DOHH2 (cell line): ENCODE measurements around the gene ITPK1.

ENCODE experiments used
- EZH2phosphoT487 ChIP-seq: fragments of 200-600 bp; sonication (generic); IDR thresholded peaks from 2 replicates; pipeline ENCODE4 v1.6.1; 2017; ENCODE audit warnings: borderline replicate concordance, mild to moderate bottlenecking, antibody characterized with exemption, low read length, moderate library complexity, mixed read lengths
- TF ChIP-seq, protein P1 (sequence below): fragments of 200-600 bp; sonication (generic); IDR thresholded peaks from one replicate; pipeline ENCODE4 v1.5.1; 2014; ENCODE audit warnings: antibody characterized with exemption, mild to moderate bottlenecking, low read depth, low read length; ENCODE audit not compliant: poor library complexity, severe bottlenecking

DNA sequence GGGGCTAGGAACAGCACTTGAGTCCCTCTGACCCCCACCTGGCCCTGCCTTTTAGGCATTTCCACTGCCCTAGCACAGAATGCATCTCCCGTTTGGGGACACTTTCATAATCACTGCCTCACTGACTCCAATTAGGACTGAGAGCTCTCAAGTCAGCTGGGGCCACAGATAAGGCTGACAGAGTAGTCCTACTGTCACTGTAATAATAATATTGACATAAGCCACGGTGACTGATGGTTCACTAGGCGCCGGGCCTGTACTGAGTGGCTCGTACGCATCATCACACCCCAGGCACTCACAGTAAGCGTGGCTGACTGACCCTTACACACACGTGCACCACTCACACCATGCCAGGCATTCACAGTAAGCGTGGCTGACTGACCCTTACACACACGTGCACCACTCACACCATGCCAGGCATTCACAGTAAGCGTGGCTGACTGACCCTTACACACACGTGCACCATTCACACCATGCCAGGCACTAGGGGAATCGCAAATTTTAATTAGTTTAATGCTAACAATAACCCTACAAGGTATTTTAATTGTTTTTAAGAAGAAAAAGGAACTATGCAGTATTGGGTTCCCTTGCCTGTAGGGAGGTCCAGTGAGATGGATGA lies 105.1 kb downstream of the ITPK1 start:
- TF ChIP-seq, protein P1, sequence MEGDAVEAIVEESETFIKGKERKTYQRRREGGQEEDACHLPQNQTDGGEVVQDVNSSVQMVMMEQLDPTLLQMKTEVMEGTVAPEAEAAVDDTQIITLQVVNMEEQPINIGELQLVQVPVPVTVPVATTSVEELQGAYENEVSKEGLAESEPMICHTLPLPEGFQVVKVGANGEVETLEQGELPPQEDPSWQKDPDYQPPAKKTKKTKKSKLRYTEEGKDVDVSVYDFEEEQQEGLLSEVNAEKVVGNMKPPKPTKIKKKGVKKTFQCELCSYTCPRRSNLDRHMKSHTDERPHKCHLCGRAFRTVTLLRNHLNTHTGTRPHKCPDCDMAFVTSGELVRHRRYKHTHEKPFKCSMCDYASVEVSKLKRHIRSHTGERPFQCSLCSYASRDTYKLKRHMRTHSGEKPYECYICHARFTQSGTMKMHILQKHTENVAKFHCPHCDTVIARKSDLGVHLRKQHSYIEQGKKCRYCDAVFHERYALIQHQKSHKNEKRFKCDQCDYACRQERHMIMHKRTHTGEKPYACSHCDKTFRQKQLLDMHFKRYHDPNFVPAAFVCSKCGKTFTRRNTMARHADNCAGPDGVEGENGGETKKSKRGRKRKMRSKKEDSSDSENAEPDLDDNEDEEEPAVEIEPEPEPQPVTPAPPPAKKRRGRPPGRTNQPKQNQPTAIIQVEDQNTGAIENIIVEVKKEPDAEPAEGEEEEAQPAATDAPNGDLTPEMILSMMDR: no peak
- TF ChIP-seq EZH2phosphoT487: no peak
